ENCODE data around the gene FAM110A. TPM values are rescaled to one million over a fixed set of nuclear protein-coding genes. Genes with fewer than 3 reads are reported as not detected.
"Not testable (repeated sequence)": the region's sequence is repeated elsewhere in the genome, so short reads cannot be mapped to it uniquely, and the experiment has no call there.

FAM110A gene
- total and polyA plus RNA-seq, 8 donors = 1.8 to 8.4 (median 3.5) TPM

DNA sequence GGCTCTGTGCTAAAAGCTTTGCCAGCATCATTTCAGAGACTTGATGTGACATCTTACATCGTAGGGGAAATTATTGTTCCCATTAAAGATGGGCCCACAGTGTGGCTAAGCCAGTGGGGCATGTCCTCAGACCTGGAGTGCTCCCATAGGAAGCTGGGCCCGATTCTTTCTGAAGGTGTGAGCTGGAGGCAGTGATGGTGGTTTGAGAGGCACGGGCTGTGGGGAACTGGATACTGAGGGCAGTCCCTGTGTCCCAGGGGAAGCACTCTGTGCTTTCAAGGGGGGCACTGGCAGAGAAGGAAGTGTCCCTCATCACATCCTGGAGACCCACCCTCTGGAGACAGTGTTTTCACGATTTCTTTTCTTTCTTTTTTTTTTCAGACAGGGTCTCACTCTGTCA, 8.6 kb upstream of the FAM110A start:
- Histone ChIP-seq H3K27me3 (no peaks in the 10 kb centered on the region), H3K27ac (no peak overlapping the region), H3K4me3 (no peak overlapping the region), H3K4me1 (no peaks in the 10 kb centered on the region), H3K9me3 (no peaks in the 10 kb centered on the region), H3K36me3 (no peaks in the 10 kb centered on the region)
- ATAC-seq (no peak), FAIRE-seq (no peak), DNase-seq (no peak)
- intact Hi-C loops (cut with DNase I) = no loop called here
- WGBS, 2 donors = 58 to 66% methylated on average over 4 of the region's 4 CpGs
- TF ChIP-seq, protein P1, sequence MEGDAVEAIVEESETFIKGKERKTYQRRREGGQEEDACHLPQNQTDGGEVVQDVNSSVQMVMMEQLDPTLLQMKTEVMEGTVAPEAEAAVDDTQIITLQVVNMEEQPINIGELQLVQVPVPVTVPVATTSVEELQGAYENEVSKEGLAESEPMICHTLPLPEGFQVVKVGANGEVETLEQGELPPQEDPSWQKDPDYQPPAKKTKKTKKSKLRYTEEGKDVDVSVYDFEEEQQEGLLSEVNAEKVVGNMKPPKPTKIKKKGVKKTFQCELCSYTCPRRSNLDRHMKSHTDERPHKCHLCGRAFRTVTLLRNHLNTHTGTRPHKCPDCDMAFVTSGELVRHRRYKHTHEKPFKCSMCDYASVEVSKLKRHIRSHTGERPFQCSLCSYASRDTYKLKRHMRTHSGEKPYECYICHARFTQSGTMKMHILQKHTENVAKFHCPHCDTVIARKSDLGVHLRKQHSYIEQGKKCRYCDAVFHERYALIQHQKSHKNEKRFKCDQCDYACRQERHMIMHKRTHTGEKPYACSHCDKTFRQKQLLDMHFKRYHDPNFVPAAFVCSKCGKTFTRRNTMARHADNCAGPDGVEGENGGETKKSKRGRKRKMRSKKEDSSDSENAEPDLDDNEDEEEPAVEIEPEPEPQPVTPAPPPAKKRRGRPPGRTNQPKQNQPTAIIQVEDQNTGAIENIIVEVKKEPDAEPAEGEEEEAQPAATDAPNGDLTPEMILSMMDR (IDR thresholded peaks at IDR 0.05) = no peak

DNA sequence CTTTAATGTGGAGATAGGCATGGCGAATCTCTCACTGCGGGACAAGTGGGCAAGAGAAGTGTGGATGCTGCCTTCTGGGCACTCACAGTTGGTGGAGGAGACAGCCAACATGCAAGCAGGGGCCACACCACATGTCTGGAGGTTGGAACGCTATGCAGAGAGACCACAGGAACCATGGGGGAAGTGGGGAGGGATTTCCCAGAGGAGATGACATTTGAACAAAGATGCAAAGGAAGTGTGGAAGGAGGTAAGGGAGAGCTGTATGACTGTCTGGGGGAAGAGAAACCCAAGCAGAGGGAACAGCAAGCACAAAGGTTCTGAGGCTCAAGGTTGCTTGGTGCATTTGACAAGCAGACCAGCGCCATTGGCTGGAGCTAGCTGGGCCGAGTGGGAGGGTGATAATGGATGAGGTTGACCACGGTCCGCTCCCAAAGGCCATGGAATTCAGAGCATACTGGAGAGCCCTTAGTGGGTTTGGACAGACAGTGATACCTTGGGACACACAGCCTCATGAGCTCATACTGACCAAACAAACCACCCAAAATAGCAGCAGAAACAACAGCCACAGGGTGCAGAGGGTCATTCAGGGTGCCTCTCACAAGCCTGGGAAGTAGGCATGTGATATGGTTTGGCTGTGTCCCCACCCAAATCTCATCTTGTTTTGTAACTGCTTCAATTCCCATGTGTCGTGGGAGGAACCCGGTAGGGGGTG, 7.6 kb upstream of the FAM110A start:
- intact Hi-C loops (cut with DNase I) = no loop called here
- TF ChIP-seq, protein P1 (IDR thresholded peaks at IDR 0.05) = no peak
- Histone ChIP-seq H3K27me3 (no peaks in the 10 kb centered on the region), H3K36me3 (no peaks in the 10 kb centered on the region), H3K4me1 (no peaks in the 10 kb centered on the region), H3K4me3 (no peak overlapping the region), H3K9me3 (no peaks in the 10 kb centered on the region), H3K27ac (no peak overlapping the region)
- 70 to 82% methylated on average over 9 of the region's 9 CpGs for WGBS, 2 donors
- ATAC-seq = no peak
- DNase-seq = no peak
- FAIRE-seq = no peak

DNA sequence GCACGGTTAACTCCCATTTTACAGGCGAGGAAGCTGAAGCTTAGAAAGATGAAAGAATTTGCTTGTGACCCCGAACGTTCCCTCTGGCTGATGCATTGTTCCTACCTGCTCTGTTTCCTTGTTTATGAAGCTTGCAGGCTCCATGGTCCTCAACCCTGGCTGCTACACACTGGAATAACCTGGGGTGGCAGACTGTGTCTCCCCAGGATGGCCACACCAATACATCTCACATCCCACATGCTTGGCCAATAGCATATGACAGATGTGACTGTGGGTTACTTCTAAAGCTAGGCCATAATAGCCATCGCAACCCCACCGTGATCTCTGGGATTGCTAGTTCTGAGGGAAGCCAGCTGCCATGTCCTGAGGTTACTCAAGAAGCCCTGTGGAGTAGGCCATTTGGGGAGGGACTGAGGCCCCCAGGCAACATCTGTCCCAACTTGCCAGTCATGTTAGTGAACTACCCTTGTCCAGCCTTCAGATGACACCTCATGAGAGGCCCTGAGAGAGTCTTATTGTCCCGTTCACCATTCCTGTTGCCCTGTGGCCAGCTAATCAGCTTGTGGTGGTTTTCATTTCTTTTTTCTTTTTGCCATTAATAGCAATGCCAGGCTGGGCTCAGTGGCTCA, 6.7 kb upstream of the FAM110A start:
- ATAC-seq = no peak

DNA sequence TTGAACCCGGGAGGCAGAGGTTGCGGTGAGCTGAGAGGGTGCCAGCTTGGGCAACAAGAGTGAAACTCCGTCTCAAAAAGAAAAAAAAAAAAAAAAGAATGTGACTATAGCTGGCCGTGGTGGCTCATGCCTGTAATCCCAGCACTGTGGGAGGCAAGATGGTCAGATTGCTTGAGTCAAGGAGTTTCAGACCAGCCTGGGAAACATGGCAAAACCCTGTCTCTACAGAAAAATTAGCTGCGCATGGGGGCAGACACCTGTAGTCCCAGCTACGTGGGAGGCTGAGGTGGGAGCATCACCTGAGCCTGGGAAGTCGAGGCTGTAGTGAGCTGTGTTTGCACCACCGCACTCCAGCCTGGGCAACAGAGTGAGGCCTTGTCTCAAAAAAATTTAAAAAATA, 5.5 kb upstream of the FAM110A start:
- 83 to 87% methylated on average over 8 of the region's 8 CpGs for WGBS, 2 donors
- H3K27me3 ChIP-seq; H3K4me1 ChIP-seq; DNase-seq; H3K9me3 ChIP-seq; FAIRE-seq; H3K4me3 ChIP-seq; ATAC-seq; H3K36me3 ChIP-seq; intact Hi-C loops (cut with DNase I); H3K27ac ChIP-seq: not testable (repeated sequence)

More for the DNA sequence above, 6.7 kb upstream of the FAM110A start:
- H3K9me3 ChIP-seq = no peaks in the 10 kb centered on the region
- FAIRE-seq (no peak), DNase-seq (no peak)
- no peak overlapping the region for H3K4me3 ChIP-seq
- H3K27me3 ChIP-seq = no peaks in the 10 kb centered on the region
- intact Hi-C loops (cut with DNase I) = no loop called here
- H3K36me3 ChIP-seq = no peaks in the 10 kb centered on the region
- no peaks in the 10 kb centered on the region for H3K4me1 ChIP-seq
- TF ChIP-seq, protein P1 (IDR thresholded peaks at IDR 0.05) = no peak
- 84 to 88% methylated on average over 7 of the region's 7 CpGs for WGBS, 2 donors
- no peak overlapping the region for H3K27ac ChIP-seq

DNA sequence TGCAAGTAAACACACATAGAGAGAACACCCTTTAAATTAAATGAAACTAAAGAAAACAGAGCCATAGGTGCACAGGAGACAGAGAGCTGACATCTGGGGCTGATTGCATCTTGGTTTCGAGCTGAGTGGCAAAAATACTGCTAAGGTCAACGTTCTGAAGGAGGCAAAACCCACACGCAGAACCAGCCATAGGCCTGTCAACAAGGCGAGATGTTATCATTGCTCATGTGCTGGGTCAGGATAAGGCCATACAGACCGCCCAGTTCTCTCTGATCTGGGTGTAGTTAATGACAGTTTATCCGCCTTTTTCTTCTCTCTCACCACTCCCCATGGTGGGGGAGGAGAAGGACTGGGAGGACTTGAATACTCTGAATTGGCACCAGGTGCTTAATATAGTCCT, 4.5 kb upstream of the FAM110A start:
- Histone ChIP-seq H3K27ac (no peak overlapping the region), H3K36me3 (no peaks in the 10 kb centered on the region), H3K4me3 (no peak overlapping the region), H3K27me3 (no peaks in the 10 kb centered on the region), H3K9me3 (no peaks in the 10 kb centered on the region), H3K4me1 (peaks cover 0 to 3% (median 0%) of the 10 kb centered on the region in 3 donors)
- FAIRE-seq = no peak
- intact Hi-C loops (cut with DNase I) = no loop called here
- ATAC-seq = no peak
- TF ChIP-seq, protein P1 (IDR thresholded peaks at IDR 0.05) = no peak
- 60 to 68% methylated on average over 6 of the region's 6 CpGs for WGBS, 2 donors
- no peak for DNase-seq
